Loucy (cell line): ENCODE data around the gene USP17L26.
"Not testable (repeated sequence)": the region's sequence is repeated elsewhere in the genome, so short reads cannot be mapped to it uniquely, and the experiment has no call there.

Source experiments
- H2AFZ ChIP-seq: fragments of 200-600 bp; sonication (generic); 2 replicates; pipeline ENCODE4 v1.6.0; 2016; ENCODE audit warnings: antibody characterized with exemption, mild to moderate bottlenecking, low read length, moderate library complexity
- H3F3A ChIP-seq: fragments of 200-600 bp; 2 replicates; pipeline ENCODE4 v1.6.0; 2016; ENCODE audit warnings: antibody characterized with exemption, low read depth, mild to moderate bottlenecking
- H3K27me3 ChIP-seq: fragments of 200-600 bp; sonication (generic); 2 replicates; pipeline ENCODE4 v1.6.1; 2014; ENCODE audit warnings: low read length, mild to moderate bottlenecking; ENCODE audit not compliant: insufficient read depth, poor library complexity, severe bottlenecking
- H3K36me3 ChIP-seq: fragments of 200-600 bp; sonication (generic); 2 replicates; pipeline ENCODE4 v1.6.1; 2016; ENCODE audit warnings: low read length; ENCODE audit not compliant: insufficient read depth
- H3K4me1 ChIP-seq: fragments of 200-600 bp; sonication (generic); 2 replicates; pipeline ENCODE4 v1.5.1; 2014; ENCODE audit warnings: low read length, mild to moderate bottlenecking; ENCODE audit not compliant: insufficient read depth, poor library complexity, severe bottlenecking
- H3K4me2 ChIP-seq: fragments of 200-600 bp; sonication (generic); 2 replicates; pipeline ENCODE4 v1.6.0; 2014; ENCODE audit warnings: antibody characterized with exemption, low read length, low read depth, mild to moderate bottlenecking; ENCODE audit not compliant: poor library complexity, severe bottlenecking
- H3K4me3 ChIP-seq: fragments of 200-600 bp; sonication (generic); 2 replicates; pipeline ENCODE4 v1.5.1; 2014; ENCODE audit warnings: low read length, mild to moderate bottlenecking, mixed read lengths; ENCODE audit not compliant: poor library complexity, severe bottlenecking
- H3K79me2 ChIP-seq: fragments of 200-600 bp; sonication (generic); 2 replicates; pipeline ENCODE4 v1.6.1; 2014; ENCODE audit warnings: low read length; ENCODE audit not compliant: insufficient read depth
- H3K9ac ChIP-seq: fragments of 200-600 bp; sonication (generic); 2 replicates; pipeline ENCODE4 v1.6.0; 2014; ENCODE audit warnings: mild to moderate bottlenecking, low read depth, low read length, moderate library complexity; ENCODE audit not compliant: poor library complexity, severe bottlenecking
- H3K9me2 ChIP-seq: fragments of 200-600 bp; sonication (generic); replicated peaks from 2 replicates; pipeline ENCODE4 v1.6.1; 2016; ENCODE audit warnings: low read depth, low read length, mixed read lengths
- H3K9me3 ChIP-seq: fragments of 200-600 bp; sonication (generic); 2 replicates; pipeline ENCODE4 v1.6.1; 2014; ENCODE audit warnings: mild to moderate bottlenecking, antibody characterized with exemption, low read length, low read depth; ENCODE audit not compliant: insufficient read depth
- H4K20me1 ChIP-seq: fragments of 200-600 bp; sonication (generic); 2 replicates; pipeline ENCODE4 v1.6.0; 2014; ENCODE audit warnings: antibody characterized with exemption, low read length, mild to moderate bottlenecking; ENCODE audit not compliant: insufficient read depth, poor library complexity, severe bottlenecking

The USP17L26 gene, protein sequence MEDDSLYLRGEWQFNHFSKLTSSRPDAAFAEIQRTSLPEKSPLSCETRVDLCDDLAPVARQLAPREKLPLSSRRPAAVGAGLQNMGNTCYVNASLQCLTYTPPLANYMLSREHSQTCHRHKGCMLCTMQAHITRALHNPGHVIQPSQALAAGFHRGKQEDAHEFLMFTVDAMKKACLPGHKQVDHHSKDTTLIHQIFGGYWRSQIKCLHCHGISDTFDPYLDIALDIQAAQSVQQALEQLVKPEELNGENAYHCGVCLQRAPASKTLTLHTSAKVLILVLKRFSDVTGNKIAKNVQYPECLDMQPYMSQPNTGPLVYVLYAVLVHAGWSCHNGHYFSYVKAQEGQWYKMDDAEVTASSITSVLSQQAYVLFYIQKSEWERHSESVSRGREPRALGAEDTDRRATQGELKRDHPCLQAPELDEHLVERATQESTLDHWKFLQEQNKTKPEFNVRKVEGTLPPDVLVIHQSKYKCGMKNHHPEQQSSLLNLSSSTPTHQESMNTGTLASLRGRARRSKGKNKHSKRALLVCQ

DNA sequence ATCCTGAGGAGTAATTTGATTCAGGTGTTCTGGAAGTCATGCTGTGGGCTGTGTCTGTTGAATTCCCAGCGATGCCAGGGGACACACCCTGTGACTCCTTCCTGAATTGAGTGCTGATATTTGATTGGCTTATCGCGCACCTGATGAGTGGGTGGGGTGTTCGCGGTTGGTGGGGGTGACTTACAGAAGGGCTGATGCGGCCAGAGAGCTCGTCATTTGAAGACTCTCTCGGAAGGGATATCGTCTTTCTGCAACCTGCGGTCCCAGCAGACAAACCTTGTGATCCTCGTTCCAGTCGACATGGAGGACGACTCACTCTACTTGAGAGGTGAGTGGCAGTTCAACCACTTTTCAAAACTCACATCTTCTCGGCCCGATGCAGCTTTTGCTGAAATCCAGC, at the start of gene USP17L26:
TSS of gene USP17L26 (plus strand) at position 301 of the 400 bp plus-strand sequence. CDS start at position 301, 0 bp downstream.
- not testable (repeated sequence) for H3K9ac ChIP-seq, H2AFZ ChIP-seq, H3K4me3 ChIP-seq, H3K79me2 ChIP-seq, H3F3A ChIP-seq, H3K9me2 ChIP-seq, H3K4me2 ChIP-seq, H3K36me3 ChIP-seq, H4K20me1 ChIP-seq, H3K4me1 ChIP-seq, H3K27me3 ChIP-seq, H3K9me3 ChIP-seq

DNA sequence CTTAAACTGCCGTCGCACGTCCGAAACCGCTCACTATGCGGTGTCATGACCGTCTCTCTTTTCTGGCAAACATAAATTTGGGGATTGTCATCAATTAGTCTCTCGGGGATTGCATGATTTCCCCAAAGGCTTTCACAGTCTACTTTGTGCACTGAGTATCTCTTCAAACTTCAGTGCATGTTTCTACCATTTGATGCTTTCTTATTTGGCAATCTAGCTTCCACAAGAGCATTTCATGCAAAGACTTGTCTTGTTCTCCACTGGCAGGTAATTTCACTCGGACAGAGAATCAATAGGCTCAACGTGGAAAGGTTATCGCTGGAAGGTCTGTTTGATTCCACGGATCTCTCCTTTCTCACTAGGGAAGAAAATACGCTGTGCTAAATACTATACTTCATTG, 10.3 kb upstream of the USP17L26 start:
- not testable (repeated sequence) for H3K9ac ChIP-seq, H3K9me2 ChIP-seq, H3K4me1 ChIP-seq, H3F3A ChIP-seq, H3K4me3 ChIP-seq, H3K27me3 ChIP-seq, H3K4me2 ChIP-seq, H3K9me3 ChIP-seq, H4K20me1 ChIP-seq, H3K36me3 ChIP-seq, H2AFZ ChIP-seq, H3K79me2 ChIP-seq

DNA sequence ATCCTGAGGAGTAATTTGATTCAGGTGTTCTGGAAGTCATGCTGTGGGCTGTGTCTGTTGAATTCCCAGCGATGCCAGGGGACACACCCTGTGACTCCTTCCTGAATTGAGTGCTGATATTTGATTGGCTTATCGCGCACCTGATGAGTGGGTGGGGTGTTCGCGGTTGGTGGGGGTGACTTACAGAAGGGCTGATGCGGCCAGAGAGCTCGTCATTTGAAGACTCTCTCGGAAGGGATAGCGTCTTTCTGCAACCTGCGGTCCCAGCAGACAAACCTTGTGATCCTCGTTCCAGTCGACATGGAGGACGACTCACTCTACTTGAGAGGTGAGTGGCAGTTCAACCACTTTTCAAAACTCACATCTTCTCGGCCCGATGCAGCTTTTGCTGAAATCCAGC, 9.6 kb upstream of the USP17L26 start, which contains the start of gene USP17L24:
TSS of gene USP17L24 (plus strand) at position 301 of the 400 bp plus-strand sequence. CDS start at position 301, 0 bp downstream.
- not testable (repeated sequence) for H3K4me2 ChIP-seq, H3K9me2 ChIP-seq, H4K20me1 ChIP-seq, H3K4me3 ChIP-seq, H3K36me3 ChIP-seq, H3K9ac ChIP-seq, H3K79me2 ChIP-seq, H3K4me1 ChIP-seq, H3K9me3 ChIP-seq, H3K27me3 ChIP-seq, H2AFZ ChIP-seq, H3F3A ChIP-seq

DNA sequence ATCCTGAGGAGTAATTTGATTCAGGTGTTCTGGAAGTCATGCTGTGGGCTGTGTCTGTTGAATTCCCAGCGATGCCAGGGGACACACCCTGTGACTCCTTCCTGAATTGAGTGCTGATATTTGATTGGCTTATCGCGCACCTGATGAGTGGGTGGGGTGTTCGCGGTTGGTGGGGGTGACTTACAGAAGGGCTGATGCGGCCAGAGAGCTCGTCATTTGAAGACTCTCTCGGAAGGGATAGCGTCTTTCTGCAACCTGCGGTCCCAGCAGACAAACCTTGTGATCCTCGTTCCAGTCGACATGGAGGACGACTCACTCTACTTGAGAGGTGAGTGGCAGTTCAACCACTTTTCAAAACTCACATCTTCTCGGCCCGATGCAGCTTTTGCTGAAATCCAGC, 4.8 kb upstream of the USP17L26 start, which contains the start of gene USP17L25:
TSS of gene USP17L25 (plus strand) at position 301 of the 400 bp plus-strand sequence. CDS start at position 301, 0 bp downstream.
- not testable (repeated sequence) for H4K20me1 ChIP-seq, H3K36me3 ChIP-seq, H3K9ac ChIP-seq, H3K27me3 ChIP-seq, H3F3A ChIP-seq, H3K79me2 ChIP-seq, H3K9me3 ChIP-seq, H3K4me2 ChIP-seq, H3K9me2 ChIP-seq, H3K4me3 ChIP-seq, H2AFZ ChIP-seq, H3K4me1 ChIP-seq

DNA sequence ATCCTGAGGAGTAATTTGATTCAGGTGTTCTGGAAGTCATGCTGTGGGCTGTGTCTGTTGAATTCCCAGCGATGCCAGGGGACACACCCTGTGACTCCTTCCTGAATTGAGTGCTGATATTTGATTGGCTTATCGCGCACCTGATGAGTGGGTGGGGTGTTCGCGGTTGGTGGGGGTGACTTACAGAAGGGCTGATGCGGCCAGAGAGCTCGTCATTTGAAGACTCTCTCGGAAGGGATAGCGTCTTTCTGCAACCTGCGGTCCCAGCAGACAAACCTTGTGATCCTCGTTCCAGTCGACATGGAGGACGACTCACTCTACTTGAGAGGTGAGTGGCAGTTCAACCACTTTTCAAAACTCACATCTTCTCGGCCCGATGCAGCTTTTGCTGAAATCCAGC, 4.6 kb downstream of the USP17L26 start, which contains the start of gene USP17L5:
TSS of gene USP17L5 (plus strand) at position 301 of the 400 bp plus-strand sequence. CDS start at position 301, 0 bp downstream.
- not testable (repeated sequence) for H3F3A ChIP-seq, H3K27me3 ChIP-seq, H3K9me3 ChIP-seq, H3K4me1 ChIP-seq, H4K20me1 ChIP-seq, H3K9ac ChIP-seq, H3K4me2 ChIP-seq, H3K36me3 ChIP-seq, H3K79me2 ChIP-seq, H3K4me3 ChIP-seq, H3K9me2 ChIP-seq, H2AFZ ChIP-seq

DNA sequence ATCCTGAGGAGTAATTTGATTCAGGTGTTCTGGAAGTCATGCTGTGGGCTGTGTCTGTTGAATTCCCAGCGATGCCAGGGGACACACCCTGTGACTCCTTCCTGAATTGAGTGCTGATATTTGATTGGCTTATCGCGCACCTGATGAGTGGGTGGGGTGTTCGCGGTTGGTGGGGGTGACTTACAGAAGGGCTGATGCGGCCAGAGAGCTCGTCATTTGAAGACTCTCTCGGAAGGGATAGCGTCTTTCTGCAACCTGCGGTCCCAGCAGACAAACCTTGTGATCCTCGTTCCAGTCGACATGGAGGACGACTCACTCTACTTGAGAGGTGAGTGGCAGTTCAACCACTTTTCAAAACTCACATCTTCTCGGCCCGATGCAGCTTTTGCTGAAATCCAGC, 9.4 kb downstream of the USP17L26 start, which contains the start of gene USP17L27:
TSS of gene USP17L27 (plus strand) at position 301 of the 400 bp plus-strand sequence. CDS start at position 301, 0 bp downstream.
- not testable (repeated sequence) for H3K4me3 ChIP-seq, H2AFZ ChIP-seq, H3K79me2 ChIP-seq, H3K27me3 ChIP-seq, H3K9me3 ChIP-seq, H4K20me1 ChIP-seq, H3K4me1 ChIP-seq, H3K4me2 ChIP-seq, H3K9me2 ChIP-seq, H3K9ac ChIP-seq, H3K36me3 ChIP-seq, H3F3A ChIP-seq

DNA sequence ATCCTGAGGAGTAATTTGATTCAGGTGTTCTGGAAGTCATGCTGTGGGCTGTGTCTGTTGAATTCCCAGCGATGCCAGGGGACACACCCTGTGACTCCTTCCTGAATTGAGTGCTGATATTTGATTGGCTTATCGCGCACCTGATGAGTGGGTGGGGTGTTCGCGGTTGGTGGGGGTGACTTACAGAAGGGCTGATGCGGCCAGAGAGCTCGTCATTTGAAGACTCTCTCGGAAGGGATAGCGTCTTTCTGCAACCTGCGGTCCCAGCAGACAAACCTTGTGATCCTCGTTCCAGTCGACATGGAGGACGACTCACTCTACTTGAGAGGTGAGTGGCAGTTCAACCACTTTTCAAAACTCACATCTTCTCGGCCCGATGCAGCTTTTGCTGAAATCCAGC, 14.1 kb downstream of the USP17L26 start, which contains the start of gene USP17L28:
TSS of gene USP17L28 (plus strand) at position 301 of the 400 bp plus-strand sequence. CDS start at position 301, 0 bp downstream.
- H3K4me2 ChIP-seq, H3K79me2 ChIP-seq, H3F3A ChIP-seq, H3K27me3 ChIP-seq, H2AFZ ChIP-seq, H3K9ac ChIP-seq, H3K9me3 ChIP-seq, H3K36me3 ChIP-seq, H3K4me3 ChIP-seq, H3K9me2 ChIP-seq, H4K20me1 ChIP-seq, H3K4me1 ChIP-seq: not testable (repeated sequence)
